ENCODE results near the gene ACAA2.
"Not testable (repeated sequence)": the region's sequence is repeated elsewhere in the genome, so short reads cannot be mapped to it uniquely, and the experiment has no call there.

ACAA2 gene

GRCh38 chr18:49843778-49844625 is 30.7 kb upstream of the ACAA2 start:
- H3K36me3 ChIP-seq (ENCODE audit: insufficient read depth, low read length) = no peaks in the 10 kb centered on the region
- no peak overlapping the region for H3K9ac ChIP-seq (ENCODE audit: low read depth, low read length)
- H3K27me3 ChIP-seq (ENCODE audit: control insufficient read depth, insufficient read depth, low read length) = no peaks in the 10 kb centered on the region
- peaks cover 21% of the 10 kb centered on the region for H3K4me1 ChIP-seq (ENCODE audit: control insufficient read depth, insufficient read depth, low read length)
- no peaks in the 10 kb centered on the region for H3K9me3 ChIP-seq (replicated peaks; ENCODE audit: low read length)
- H3K4me3 ChIP-seq (ENCODE audit: low read length) = no peak overlapping the region
- H3K4me2 ChIP-seq (ENCODE audit: low read length) = no peak overlapping the region

DNA sequence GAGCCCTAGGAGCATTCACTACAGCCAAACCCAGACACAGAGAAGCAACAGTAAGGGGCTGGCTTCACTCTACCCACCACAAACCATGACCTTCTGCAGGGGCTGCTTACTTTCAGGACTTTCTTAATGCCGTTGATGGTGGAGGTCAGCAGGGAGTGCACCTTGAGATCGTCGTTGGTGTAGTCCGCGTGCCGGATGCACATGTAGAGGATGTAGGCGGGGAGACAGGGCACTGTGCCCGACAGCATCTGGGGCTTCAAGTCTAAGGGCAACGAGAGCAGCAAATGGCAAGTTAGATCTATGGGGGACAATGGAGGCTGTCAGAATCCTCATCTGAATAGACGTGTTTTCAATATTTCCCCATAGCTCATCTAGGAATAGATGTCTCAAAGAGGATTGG is 29.8 kb upstream of the ACAA2 start:
- Histone ChIP-seq H3K27me3 (ENCODE audit: control insufficient read depth, insufficient read depth, low read length) (no peaks in the 10 kb centered on the region), H3K9ac (ENCODE audit: low read depth, low read length) (no peak overlapping the region), H3K4me2 (ENCODE audit: low read length) (no peak overlapping the region), H3K9me3 (replicated peaks; ENCODE audit: low read length) (no peaks in the 10 kb centered on the region), H3K4me1 (ENCODE audit: control insufficient read depth, insufficient read depth, low read length) (peaks cover 23% of the 10 kb centered on the region), H3K4me3 (ENCODE audit: low read length) (no peak overlapping the region), H3K36me3 (ENCODE audit: insufficient read depth, low read length) (no peaks in the 10 kb centered on the region)

- no peaks in the 10 kb centered on the region for H3K9me3 ChIP-seq (replicated peaks; ENCODE audit: low read length)
- no peak overlapping the region for H3K4me3 ChIP-seq (ENCODE audit: low read length)
- H3K4me2 ChIP-seq (ENCODE audit: low read length) = no peak overlapping the region
- no peaks in the 10 kb centered on the region for H3K36me3 ChIP-seq (ENCODE audit: insufficient read depth, low read length)
- peaks cover 23% of the 10 kb centered on the region for H3K4me1 ChIP-seq (ENCODE audit: control insufficient read depth, insufficient read depth, low read length)
- no peak overlapping the region for H3K9ac ChIP-seq (ENCODE audit: low read depth, low read length)
- H3K27me3 ChIP-seq (ENCODE audit: control insufficient read depth, insufficient read depth, low read length) = no peaks in the 10 kb centered on the region
Observed at GRCh38 chr18:49842656-49843055, 29.3 kb upstream of the ACAA2 start.

- Histone ChIP-seq H3K9ac (ENCODE audit: low read depth, low read length) (no peak overlapping the region), H3K4me3 (ENCODE audit: low read length) (no peak overlapping the region), H3K4me2 (ENCODE audit: low read length) (no peak overlapping the region), H3K9me3 (replicated peaks; ENCODE audit: low read length) (no peaks in the 10 kb centered on the region), H3K36me3 (ENCODE audit: insufficient read depth, low read length) (no peaks in the 10 kb centered on the region), H3K4me1 (ENCODE audit: control insufficient read depth, insufficient read depth, low read length) (peaks cover 21% of the 10 kb centered on the region), H3K27me3 (ENCODE audit: control insufficient read depth, insufficient read depth, low read length) (no peaks in the 10 kb centered on the region)
Observed at GRCh38 chr18:49841236-49842217, 28.2 kb upstream of the ACAA2 start.

- no peak overlapping the region for H3K4me3 ChIP-seq (ENCODE audit: low read length)
- H3K4me2 ChIP-seq (ENCODE audit: low read length) = no peak overlapping the region
- H3K9me3 ChIP-seq (replicated peaks; ENCODE audit: low read length) = no peaks in the 10 kb centered on the region
- no peaks in the 10 kb centered on the region for H3K36me3 ChIP-seq (ENCODE audit: insufficient read depth, low read length)
- no peaks in the 10 kb centered on the region for H3K27me3 ChIP-seq (ENCODE audit: control insufficient read depth, insufficient read depth, low read length)
- H3K9ac ChIP-seq (ENCODE audit: low read depth, low read length) = no peak overlapping the region
- peaks cover 18% of the 10 kb centered on the region for H3K4me1 ChIP-seq (ENCODE audit: control insufficient read depth, insufficient read depth, low read length)
Observed at GRCh38 chr18:49839012-49839411, 25.7 kb upstream of the ACAA2 start.

DNA sequence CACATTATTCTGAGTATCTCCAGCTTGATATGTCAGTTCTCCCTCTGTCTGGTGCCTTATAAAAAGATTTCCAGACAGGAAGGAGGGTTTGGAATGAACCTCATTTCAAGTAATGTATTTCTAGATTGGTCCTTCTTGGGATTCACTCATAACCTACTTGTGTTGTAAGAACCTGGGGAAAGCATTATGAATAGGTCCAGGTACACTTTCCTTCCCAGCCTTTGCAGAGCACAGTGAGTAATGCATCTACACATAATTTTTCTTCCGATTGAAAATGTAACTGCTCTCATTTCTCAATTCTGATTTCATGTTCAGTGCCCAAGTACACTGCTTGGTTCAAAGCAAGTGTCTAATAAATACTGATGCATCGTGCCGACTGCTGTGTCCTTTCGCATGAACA is 25.0 kb upstream of the ACAA2 start:
- Histone ChIP-seq H3K4me1 (ENCODE audit: control insufficient read depth, insufficient read depth, low read length) (peaks cover 11% of the 10 kb centered on the region), H3K4me3 (ENCODE audit: low read length) (no peak overlapping the region)

GRCh38 chr18:49837889-49838288 is 24.6 kb upstream of the ACAA2 start:
- Histone ChIP-seq H3K27me3 (ENCODE audit: control insufficient read depth, insufficient read depth, low read length) (no peaks in the 10 kb centered on the region), H3K36me3 (ENCODE audit: insufficient read depth, low read length) (no peaks in the 10 kb centered on the region), H3K4me3 (ENCODE audit: low read length) (no peak overlapping the region), H3K9ac (ENCODE audit: low read depth, low read length) (no peak overlapping the region), H3K4me1 (ENCODE audit: control insufficient read depth, insufficient read depth, low read length) (peaks cover 10% of the 10 kb centered on the region), H3K9me3 (replicated peaks; ENCODE audit: low read length) (no peaks in the 10 kb centered on the region), H3K4me2 (ENCODE audit: low read length) (no peak overlapping the region)

More for the DNA sequence above, 25.0 kb upstream of the ACAA2 start:
- Histone ChIP-seq H3K27me3 (ENCODE audit: control insufficient read depth, insufficient read depth, low read length) (no peaks in the 10 kb centered on the region), H3K36me3 (ENCODE audit: insufficient read depth, low read length) (no peaks in the 10 kb centered on the region), H3K4me2 (ENCODE audit: low read length) (no peak overlapping the region), H3K9ac (ENCODE audit: low read depth, low read length) (no peak overlapping the region), H3K9me3 (replicated peaks; ENCODE audit: low read length) (no peaks in the 10 kb centered on the region)

GRCh38 chr18:49837316-49837835 is 24.0 kb upstream of the ACAA2 start:
- not testable (repeated sequence) for H3K4me3 ChIP-seq (ENCODE audit: low read length); H3K9me3 ChIP-seq (replicated peaks; ENCODE audit: low read length); H3K9ac ChIP-seq (ENCODE audit: low read depth, low read length); H3K36me3 ChIP-seq (ENCODE audit: insufficient read depth, low read length); H3K27me3 ChIP-seq (ENCODE audit: control insufficient read depth, insufficient read depth, low read length); H3K4me2 ChIP-seq (ENCODE audit: low read length)
- peaks cover 10% of the 10 kb centered on the region for H3K4me1 ChIP-seq (ENCODE audit: control insufficient read depth, insufficient read depth, low read length)

DNA sequence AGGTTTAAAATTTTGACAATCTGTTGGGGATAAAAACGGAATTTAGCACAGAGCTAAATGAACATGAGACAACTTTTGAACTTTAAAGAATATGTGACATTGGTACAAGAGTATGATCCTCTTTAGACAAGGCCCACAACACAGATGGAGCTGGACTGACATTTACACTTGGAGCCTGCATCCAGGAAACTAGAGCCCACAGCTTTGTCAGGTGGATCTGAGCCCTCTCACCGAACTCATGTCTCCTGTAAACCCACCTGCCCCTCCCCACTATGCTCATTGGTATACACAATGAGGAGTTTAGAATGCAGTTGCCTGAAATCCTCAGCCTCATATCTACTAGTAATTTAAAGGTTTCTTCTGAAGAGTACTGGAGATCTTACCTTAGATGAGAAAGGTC is 22.1 kb upstream of the ACAA2 start:
- Histone ChIP-seq H3K9ac (ENCODE audit: low read depth, low read length) (no peak overlapping the region), H3K36me3 (ENCODE audit: insufficient read depth, low read length) (no peaks in the 10 kb centered on the region), H3K27me3 (ENCODE audit: control insufficient read depth, insufficient read depth, low read length) (no peaks in the 10 kb centered on the region)

DNA sequence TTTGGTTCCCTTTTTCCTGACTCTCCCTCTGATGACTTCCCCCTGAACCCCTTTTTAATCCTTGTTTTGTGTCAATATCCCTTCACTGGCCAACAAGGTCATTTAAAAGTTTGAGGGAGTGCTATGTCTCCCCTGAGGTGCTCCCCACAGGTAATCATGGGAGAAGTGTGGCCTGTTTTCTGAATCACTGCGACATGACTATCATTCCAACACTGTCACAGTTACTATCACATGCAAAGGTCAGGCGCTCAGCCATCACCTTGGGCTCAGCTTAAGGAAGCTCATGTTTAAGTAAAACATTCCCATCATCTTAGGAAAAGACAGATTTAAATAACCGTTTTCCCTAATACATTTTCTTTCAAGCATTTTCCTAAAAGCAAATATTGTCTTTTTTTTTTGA is 20.9 kb upstream of the ACAA2 start:
- no peaks in the 10 kb centered on the region for H3K9me3 ChIP-seq (replicated peaks; ENCODE audit: low read length)
- no peaks in the 10 kb centered on the region for H3K36me3 ChIP-seq (ENCODE audit: insufficient read depth, low read length)
- H3K27me3 ChIP-seq (ENCODE audit: control insufficient read depth, insufficient read depth, low read length) = no peaks in the 10 kb centered on the region
- no peak overlapping the region for H3K4me2 ChIP-seq (ENCODE audit: low read length)
- H3K4me3 ChIP-seq (ENCODE audit: low read length) = no peak overlapping the region
- H3K9ac ChIP-seq (ENCODE audit: low read depth, low read length) = no peak overlapping the region
- H3K4me1 ChIP-seq (ENCODE audit: control insufficient read depth, insufficient read depth, low read length) = peaks cover 10% of the 10 kb centered on the region

More for the DNA sequence above, 22.1 kb upstream of the ACAA2 start:
- no peak overlapping the region for H3K4me3 ChIP-seq (ENCODE audit: low read length)
- H3K4me2 ChIP-seq (ENCODE audit: low read length) = no peak overlapping the region
- peaks cover 10% of the 10 kb centered on the region for H3K4me1 ChIP-seq (ENCODE audit: control insufficient read depth, insufficient read depth, low read length)
- no peaks in the 10 kb centered on the region for H3K9me3 ChIP-seq (replicated peaks; ENCODE audit: low read length)

GRCh38 chr18:49833814-49834213 is 20.5 kb upstream of the ACAA2 start:
- H3K4me1 ChIP-seq (ENCODE audit: control insufficient read depth, insufficient read depth, low read length) = peaks cover 7% of the 10 kb centered on the region
- no peak overlapping the region for H3K4me3 ChIP-seq (ENCODE audit: low read length)
- H3K4me2 ChIP-seq (ENCODE audit: low read length) = no peak overlapping the region
- H3K36me3 ChIP-seq (ENCODE audit: insufficient read depth, low read length) = no peaks in the 10 kb centered on the region
- no peak overlapping the region for H3K9ac ChIP-seq (ENCODE audit: low read depth, low read length)
- H3K9me3 ChIP-seq (replicated peaks; ENCODE audit: low read length) = no peaks in the 10 kb centered on the region
- no peaks in the 10 kb centered on the region for H3K27me3 ChIP-seq (ENCODE audit: control insufficient read depth, insufficient read depth, low read length)

All from skeletal muscle satellite cell (primary cell).